GM12874 (cell line): ENCODE results near the gene SPHKAP.

Experiments
- CTCF ChIP-seq: IDR thresholded peaks from 2 replicates; pipeline ENCODE4 v1.5.1; 2011; ENCODE audit warnings: low read depth, mild to moderate bottlenecking, control low read depth, low read length, moderate library complexity; ENCODE audit not compliant: insufficient read depth

SPHKAP gene

DNA sequence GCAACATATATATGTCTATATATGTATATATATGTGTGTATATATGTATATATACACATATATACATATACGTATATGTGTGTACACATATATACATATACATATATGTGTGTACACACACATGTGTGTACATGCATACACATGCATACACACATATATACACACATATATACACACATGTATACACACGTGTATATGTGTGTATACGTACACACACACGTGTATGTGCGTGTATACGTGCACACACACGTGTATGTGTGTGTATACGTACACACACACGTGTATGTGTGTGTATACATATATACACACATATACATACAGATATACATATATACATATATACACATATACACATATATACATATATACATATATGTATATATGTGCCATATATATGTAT is 89.4 kb downstream of the SPHKAP start:
- TF ChIP-seq CTCF = no peak

GRCh38 chr2:228086561-228086960 is 94.9 kb downstream of the SPHKAP start:
- TF ChIP-seq CTCF = no peak

DNA sequence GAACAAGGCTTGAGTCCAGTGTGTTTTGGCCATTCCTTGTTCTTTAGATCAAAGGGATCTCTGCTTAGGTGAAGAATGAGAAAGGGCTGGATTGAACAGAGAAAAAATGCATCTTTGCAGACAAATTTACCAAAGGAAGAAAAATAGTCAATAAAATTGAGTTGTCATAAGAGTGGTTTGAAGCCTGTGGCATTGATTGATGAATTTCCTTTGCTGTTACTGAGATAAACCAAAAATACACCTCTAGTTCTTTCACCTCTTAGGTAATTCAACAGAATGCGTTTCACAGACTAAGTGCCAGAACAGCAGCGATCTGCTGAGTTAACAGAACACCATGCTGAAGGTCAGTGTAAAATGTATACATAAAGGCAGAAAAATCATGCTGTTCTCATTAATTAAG is 96.8 kb downstream of the SPHKAP start:
- no peak for TF ChIP-seq CTCF

DNA sequence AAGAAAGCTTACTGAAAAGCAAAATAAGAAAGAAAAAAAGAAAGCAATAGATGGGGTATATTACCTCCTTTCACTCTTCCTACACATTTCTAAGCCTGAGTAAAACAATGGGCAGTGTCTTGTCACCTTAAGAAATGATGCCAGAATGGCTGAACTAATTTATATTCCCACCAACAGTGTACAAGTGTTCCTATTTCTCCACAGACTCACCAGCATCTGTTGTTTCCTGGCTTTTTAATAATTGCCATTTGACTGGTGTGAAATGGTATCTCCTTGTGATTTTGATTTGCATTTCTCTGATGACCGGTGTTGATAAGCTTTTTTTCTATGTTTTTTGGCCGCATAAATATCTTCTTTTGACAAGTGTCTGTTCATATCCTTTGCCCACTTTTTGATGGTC is 98.4 kb downstream of the SPHKAP start:
- TF ChIP-seq CTCF = no peak

GRCh38 chr2:228082571-228082970 is 98.9 kb downstream of the SPHKAP start:
- TF ChIP-seq CTCF = no peak

DNA sequence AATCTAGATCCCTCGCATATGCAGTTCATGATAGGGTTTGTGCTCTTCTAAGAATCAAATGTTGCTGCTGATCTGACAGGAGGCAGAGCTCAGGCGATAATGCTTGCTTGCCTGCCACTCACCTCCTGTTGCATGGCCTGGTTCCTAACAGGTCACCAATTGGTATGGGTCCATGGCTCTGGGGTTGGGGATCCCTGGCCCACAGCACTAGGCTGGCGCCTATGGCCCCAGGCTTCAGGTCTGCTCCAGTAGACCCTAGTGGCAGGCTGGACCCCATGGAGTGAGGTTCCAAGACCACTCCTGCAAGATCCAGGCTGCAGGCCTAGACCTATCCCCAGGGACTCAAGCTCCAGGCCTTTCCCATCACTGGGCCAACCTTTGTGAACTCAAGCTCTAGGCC is 102.3 kb downstream of the SPHKAP start:
- no peak for TF ChIP-seq CTCF

DNA sequence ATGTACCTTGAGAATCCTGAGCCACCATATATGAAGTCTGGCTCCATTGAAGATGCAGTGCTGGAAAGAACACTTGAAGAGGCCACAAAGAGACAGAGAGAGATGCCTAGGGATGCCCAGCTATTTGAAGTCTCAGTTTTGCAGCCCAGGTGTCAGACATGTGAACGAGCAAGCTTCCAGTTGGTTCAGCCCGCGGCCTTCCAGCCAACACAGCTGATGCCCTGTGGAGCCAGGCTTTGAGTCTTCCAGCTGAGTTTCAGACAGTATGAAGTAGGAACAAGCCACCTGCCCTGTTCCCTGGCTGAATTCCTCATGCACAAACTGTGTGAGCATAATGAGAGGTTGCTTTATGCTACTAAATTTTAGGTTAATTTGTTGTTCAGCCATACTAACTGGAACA is 108.8 kb downstream of the SPHKAP start:
- TF ChIP-seq CTCF = no peak

GRCh38 chr2:228067309-228067708 is 114.2 kb downstream of the SPHKAP start:
- TF ChIP-seq CTCF = no peak
